Ecto neural progenitor cell (in vitro differentiated cells): ENCODE results near the gene PAX7.
"Not testable (repeated sequence)": the region's sequence is repeated elsewhere in the genome, so short reads cannot be mapped to it uniquely, and the experiment has no call there.

Experiments used
- DNase-seq: peaks from one replicate; pipeline ENCODE4 v3.0.0-alpha.2; 2018; ENCODE audit warnings: low spot score

The PAX7 gene

DNA sequence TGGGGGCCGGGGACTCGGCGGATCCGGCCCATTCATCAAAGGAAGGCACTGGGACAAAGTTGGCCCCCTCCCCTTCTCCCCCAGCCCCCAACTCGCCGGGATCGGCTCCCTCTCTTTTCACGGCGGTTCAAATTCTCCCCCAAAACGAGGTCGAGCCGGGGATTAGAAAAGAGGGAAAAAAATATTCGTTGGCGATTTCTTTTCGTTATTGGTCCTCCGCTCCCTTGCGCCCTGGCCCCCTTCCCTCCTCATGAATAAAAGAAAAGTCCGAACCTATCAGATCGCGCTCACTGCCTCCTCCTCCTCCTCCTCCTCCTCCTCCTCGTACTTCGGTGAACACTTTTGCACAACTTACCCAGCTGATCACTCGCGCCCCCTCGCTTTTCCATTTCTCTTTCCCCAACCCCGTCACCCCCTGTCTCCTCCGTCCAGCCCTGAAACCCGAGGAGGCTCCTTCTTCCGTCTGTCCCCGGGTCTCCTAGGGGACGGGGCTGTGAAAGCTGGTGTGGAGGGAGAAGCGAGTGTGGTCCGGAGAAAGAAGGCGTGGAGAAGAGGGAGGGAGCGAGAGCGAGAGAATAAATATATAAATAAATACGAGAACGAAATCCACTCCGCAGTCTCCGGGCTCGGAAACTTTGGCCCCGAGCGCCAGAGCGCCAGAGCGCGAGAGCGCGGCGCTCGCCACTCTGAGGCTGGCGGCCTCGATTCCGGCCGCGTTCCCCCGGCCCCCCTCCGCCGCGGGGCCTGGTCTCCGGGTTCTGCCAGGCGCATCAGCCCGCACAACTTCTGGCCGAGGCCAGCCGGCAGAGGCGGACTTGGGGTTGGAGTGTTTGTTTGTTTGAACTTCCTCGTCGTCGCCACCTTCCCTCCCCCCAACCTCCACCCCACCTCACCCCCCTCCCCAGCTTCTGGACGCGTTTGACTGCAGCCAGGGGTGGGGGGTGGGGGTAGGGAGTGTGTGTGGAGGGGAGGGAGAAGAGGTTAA lies at the start of gene PAX7:
Gene PAX7 (plus strand): TSS at position 336 of the 985 bp plus-strand sequence. CDS start 758 bp downstream, outside the sequence.
- peak; percentile 80 for DNase-seq

DNA sequence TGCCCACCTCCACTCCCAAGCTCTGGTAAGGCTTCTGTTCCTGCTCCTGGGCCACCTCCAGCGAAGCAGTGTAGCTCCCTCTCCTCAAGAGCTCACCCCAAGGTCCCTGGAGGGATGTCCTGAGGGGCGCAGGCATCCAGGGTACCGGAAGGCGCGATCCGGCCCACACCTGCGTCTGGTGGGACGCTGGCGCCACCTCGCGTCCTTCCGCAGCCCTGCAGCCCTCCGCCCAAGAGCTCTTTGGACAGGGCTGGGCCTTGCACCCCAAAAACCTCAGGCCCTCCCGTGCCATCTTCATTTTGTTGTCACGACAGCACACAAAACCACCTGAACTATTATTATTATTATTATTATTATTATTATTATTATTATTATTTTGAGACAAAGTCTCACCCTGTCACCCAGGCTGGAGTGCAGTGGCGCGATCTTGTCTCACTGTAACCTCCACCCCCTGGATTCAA lies 49.2 kb upstream of the PAX7 start:
- peak; percentile 79 for DNase-seq

DNA sequence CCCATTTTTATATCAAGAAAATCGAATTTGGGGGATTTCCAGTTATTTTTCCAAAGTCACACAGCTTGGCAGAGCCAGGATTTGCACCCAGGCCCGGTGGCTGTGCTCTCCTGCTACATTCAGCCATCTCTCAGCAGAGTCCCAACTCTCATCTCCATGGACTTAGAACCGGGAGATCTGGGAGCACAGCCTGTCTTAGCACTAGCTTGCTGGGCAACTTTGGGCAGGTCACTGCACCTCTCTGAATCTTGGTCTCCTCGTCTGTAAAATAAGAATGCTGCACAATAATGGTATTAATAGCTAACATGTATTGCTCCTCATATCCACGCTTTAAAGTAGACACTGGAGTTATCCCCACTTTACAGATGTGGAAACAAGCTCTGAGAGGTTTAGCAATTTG lies 47.8 kb upstream of the PAX7 start:
- no peak for DNase-seq

DNA sequence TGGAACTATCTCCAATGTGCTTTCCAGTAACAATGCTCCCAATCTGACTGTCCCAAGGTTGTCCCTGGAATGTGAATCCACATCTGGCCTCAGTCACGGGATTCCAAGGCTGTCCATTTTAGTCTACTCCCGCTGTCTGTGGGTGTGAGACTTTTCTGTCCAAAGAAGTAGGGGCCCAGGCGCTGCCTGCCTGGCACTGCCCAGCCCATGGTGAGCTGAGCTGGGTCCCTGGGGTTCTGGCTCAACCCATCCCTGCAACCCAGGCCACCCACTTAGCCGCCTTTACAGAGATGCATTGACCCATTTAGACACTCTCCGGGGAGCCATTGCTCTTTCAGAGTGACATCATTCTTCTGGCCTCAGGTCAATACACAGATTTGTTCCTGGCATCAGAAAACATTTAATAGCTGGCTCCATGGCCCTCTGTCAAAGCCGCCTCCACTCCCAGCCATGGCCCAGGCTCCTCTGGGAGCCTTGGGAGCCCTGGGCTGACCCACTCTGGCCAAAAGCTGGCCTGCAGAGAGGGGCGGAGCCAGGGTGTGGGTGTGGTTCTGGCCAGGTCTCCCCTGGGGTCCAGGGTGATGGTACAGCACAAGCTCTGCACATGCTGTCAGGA lies 47.2 kb upstream of the PAX7 start:
- no peak for DNase-seq

DNA sequence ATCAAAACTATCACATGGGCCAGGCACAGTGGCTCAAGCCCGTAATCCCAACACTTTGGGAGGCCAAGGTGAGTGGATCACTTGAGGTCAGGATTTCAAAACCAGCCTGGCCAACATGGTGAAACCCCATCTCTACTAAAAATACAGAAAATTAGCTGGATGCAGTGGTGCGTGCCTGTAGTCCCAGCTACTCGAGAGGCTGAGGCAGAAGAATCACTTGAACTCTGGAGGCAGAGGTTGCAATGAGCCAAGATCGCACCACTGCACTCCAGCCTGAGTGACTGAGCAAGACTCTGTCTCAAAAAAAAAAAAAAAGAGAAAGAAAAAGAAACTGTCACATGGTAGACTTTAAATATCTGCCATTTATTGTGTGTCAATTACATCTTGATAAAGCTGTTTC lies 44.6 kb upstream of the PAX7 start:
- DNase-seq = not testable (repeated sequence)

DNA sequence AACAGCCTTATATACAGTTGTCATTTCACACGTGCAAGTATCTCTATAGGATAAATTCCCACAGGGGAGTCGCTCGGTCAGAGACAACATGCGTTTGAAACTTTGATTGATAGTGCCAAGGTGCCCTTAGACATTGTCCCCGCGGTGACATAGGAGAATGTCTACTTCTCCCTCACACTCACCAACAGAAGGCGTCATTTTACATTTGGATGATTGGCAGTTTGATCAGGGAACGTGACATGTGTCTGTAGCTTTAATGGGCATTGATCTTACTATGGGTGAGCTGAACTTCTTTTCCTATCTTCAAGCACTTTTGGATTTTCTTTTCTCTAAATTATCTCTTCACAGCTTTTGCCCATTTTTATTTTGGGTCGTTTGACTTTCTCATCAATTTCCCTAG lies 42.6 kb upstream of the PAX7 start:
- DNase-seq = no peak

DNA sequence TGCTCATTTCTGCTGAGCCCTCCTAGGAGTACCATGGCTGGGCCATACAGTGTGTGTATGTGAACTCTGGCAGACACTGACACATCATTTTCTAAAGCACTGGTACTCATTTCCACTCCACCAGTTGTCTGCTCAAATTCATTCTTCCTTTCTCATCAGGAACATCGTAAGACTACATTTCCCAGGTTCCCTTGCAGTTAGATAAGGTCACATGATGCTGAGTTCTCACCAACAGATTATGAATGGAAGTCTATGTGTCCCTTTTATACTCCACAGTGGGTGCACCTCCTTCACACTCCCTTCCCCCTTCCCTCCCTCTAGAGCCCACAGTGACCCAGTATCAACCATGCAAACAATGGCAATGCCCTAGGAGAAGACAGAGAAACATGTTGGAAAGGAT lies 38.3 kb upstream of the PAX7 start:
- DNase-seq = no peak

DNA sequence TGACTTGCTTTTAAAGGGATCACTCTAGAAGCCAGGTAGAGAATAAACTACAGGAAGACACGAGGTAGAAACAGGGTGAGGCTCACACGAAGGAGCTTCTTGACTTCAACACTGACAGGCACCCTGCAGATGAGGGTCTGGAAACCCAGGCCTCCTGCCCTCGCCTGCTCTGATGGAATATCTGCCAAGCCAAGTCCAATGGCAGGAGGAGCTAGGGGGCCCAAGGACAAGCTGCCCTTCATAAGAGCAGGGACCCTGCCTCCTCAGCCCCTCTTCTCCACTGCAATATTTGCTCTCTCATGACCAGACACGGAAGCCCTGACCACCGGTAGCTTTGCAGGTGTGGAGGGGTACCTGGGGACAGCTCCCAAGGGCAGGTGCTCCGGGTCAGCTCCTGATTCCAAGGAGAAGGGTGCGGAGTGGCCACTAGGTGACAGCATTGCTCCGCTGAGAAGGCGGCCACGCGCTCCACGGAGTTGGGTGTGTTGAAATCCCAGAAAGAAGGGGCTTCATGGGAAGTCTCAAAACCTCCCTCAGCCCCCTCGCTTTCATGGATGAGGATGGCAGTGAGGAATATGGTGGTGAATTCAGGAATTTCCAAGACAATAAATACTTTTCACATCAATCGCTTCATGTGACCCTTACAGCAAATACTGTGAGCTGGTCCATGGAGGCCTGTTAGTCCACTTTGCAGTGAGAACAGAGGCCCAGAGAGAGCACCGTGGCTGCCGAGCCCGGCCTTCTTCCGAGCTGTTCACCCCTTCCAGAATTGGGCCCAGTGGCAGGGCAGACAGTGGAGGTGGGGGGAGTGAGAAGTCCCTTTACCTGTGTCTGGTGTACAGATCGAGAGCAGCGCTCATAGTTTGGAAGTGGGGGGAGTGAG lies 33.2 kb upstream of the PAX7 start:
- peak; percentile 88 for DNase-seq

DNA sequence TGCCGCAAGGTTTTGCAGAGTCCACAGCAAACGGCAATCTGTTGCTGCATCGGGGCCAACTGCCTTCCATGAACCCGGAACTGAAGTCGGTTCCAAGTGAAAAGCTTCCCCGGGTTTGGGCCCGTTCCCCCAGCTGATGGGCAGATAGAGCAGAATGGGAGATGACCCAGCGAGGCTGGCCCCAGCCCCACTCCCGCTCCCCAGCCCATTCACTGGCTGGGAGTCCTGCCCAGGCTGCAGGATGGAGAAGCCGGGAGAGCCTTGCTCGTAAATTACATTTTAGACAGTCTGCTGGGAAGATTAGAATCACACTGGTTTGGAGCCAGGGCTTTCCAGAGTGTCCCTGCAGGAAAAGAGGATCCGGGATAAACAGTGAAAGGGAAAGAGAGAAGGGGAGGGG lies 31.6 kb upstream of the PAX7 start:
- no peak for DNase-seq

DNA sequence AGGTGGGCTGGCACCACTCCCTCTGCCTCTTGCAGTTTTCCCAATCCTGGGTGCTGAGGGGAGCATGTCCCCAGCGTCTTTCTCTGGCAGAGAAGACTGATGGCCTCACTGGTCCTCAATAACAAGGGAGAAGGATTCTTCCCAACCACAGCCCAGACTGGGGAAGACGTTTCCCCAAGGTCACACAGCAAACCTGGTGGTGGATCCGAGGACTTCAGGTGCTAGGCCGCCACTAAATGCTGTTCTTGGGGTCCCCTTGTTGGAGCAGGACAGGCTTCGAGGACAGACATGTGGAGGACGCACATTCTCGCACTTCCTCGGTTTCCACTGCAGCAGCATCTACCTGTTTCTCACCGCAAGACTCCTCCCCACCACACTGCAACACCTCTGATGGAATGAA lies 30.9 kb upstream of the PAX7 start:
- no peak for DNase-seq

DNA sequence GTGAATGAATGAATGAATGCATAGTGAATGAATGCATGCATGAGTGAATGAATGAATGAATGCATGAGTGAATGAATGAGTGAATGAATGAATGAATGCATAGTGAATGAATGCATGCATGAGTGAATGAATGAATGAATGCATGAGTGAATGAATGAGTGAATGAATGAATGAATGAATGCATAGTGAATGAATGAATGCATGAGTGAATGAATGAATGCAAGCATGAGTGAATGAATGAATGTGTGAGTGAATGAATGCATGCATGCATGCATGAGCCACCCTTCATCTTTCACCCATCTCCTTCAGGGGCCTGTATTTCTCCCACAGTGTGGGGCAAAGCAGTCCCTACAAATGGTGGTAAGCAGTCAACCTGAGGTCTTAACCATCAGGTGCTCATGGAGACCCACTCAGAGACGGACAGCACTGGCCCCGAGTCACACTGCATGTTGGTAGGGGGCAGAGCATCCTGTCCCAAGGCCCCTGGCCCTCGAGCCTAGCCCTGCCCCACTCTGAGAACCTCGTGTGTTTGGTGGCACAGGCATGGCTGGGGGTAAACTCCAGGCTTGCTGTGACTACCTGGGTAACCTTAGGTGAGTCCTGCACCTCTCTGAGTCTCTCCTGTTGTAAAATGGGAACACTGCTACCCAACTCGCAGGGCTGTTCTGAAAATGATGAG lies 28.0 kb upstream of the PAX7 start:
- DNase-seq = no peak

DNA sequence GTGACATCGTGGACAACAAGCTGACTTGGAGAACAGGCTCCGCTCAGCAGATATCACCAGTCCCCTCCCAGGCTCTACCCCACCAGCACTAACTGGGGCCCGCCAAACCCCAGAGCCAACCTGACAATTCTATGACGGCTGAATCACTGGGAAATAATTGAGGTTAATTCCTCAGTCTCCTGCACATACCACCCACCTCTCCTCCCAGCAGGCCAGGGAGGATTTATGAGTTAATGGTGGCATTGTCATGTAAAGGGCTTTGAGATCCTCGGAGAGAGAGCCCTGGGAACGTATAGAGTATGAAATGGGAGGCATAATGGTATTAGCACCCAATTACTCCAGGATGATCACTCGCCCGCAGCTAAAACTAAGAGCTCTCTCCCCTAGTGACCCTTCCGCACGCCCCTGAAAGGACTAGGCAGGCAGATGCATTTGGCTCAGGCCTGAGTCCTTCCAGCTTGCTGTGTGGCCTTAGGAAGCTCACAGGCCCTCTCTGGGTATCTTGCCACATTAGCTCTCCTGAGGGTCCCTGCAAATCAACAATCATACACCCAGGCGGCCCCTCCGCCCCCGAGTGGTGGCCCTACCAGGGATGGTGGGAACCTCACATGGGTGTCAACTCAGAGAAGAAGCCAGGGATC lies 27.3 kb upstream of the PAX7 start:
- no peak for DNase-seq

DNA sequence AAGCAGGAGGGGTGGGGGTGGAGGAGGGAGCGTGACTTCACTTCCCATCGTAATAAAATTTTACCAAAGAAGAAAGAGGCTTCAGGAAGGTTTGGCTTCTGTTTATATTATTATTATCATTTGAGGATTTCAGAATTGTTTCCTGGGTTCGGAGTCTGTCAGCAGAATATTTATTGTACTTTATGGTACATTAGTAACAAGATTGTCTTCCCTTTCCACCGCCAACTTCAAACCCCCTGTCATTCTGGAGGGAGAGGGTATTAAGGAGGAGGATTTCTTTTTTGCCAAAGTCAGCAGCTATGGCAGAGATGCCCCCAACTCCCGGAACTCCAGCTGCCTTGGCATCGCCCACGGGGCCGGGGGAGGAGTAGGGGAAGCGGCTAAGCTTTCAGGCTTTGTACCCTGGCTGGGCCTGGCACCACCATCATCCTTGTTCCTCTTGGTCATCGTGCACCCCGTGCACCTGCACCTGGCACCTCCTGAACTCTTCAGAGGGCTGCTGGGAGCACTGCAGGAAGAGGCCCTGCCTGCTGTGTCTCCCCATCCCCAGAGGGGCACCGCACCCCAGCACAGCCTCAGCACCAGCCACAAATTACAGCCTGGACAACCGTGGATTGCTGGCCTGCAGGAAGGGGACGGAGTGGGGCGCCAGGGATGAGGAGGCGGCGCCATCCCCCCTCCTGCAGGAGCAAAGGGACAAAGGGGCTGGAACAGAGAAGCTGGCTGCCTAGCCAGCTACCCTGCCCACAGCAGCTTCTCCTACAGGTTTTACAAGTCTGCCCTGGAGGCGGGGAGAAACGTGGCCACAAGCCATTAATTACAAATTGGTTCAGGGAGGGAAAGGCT lies 24.0 kb upstream of the PAX7 start:
- no peak for DNase-seq

DNA sequence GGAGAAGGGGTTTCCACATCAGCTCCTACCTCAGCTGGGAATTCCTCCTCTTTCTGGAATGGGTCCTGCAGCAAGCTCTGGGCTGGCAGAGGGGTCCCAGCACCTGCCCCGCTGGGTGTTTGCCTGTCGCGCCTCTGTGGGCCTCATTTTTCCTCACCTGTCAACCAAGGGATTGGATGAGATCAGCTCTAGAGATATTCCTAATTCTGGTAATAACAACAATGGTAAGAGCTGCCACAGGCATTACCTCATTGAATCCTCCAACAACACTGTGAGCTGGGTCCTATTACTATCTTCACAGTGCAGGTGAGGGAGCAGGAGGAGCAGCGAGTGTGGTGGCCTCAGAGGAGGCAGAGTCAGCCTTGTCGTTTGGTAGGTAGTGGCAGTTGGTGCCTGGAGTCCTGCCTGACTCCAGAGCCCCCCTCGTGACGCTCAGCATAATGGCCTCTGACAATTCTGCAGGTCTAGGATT lies 23.3 kb upstream of the PAX7 start:
- no peak for DNase-seq

DNA sequence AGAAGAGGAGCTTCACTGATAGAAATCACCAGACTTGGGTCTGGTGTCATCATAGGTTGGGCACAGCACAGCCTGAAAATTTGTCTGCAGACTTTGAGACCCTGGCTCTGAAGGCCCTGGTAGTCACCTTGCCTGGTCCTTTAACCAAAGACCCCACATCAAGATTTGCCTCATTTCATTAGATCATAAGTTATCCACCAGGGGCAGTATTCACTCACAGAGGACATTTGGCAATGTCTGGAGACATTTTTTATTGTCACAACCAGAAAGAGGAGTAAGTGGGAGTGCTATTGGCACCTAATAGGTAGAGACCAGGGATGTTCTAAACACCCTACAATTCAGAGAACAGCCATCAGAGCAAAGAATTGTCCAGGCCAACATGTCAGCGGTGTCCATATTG lies 22.1 kb upstream of the PAX7 start:
- DNase-seq = no peak

DNA sequence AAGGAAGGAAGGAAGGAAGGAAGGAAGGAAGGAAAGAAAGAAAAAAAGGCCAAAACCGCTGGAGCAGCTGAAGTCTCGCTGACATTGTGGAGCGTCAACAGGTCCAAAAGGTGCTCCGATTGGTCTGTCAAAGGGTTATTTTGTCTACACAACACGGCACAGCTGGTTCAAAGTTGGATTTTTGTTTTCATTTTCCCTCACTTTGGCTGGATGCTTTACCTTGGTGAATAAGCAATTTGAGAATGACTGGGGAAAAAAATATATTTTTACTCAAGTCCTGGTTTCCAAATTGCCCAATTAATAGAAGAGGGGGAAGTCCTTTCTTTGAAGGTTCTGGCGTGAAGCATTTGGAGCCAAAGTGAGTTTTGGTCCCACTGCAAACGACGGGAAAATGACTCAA lies 19.3 kb upstream of the PAX7 start:
- DNase-seq = no peak

DNA sequence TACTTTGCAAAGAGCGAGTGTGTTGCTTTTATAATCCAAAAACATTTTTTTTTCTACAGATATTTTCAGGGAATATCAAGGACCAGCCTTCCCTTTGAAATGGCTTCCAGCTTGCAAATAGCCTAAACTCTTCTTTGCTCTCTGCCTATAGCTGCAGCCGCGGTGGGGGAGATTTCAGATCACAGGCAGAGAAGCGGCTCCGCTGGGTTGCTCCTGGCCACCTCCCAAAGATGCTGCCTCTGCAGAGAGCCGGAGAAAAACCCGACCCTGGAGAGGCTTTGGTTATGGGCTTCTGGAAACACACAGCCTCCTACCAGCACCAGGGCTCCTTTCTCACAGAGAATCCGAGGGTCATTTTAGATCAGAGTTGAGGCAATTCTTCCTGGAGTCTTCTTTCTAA lies 18.6 kb upstream of the PAX7 start:
- DNase-seq = no peak

DNA sequence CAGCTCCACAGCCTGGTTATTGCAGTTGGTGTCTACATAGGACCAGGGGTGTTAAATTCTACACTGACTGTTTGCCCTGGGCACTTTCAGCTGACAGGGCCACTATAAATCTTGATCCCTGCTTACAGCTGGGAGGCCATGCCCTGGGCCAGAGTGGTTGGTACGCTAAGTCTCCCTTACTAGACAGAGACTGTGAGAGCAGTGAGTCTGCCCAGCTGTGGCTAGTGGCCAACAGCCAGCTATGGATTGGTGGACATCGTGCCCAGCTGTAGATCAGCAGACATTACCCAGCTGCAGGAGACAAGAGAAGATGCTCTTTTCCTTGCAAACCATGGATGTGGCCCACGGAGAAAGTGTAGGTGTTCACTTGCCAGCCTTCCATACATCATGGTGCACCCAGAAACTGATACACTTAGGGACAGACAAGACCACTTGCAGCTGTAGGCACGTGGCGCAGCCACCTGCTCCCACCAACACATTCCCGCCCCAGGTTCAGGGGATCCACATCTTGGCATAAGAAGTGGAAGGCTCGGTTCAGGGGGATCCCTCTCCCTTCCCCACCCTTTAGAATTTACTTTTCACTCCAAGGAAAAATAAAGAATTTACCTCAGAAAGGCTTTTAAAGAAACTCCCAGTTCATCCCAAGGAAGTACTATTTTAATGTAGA lies 16.4 kb upstream of the PAX7 start:
- DNase-seq = no peak
